PC-3 (cell line): ENCODE results near the gene SLC17A8. TPM values are rescaled to one million over a fixed set of nuclear protein-coding genes. Genes with fewer than 3 reads are reported as not detected.

Experiments
- ATAC-seq: fragments of 200-7000 bp; cut with Tn5 transposase; 2 replicates; pipeline ENCODE4 v1.9.1; 2020; ENCODE audit warnings: mild to moderate bottlenecking, moderate library complexity
- BruUV-seq: library from RNA; stranded (reverse); fragments of 400-500 nt; replicated peaks from 2 replicates; lab custom pipeline; 2021; lab: Mats Ljungman, UMichigan
- CTCF ChIA-PET: fragments of 300-600 bp; sonication (Branson Sonifier 250); formaldehyde crosslinking; loops from one replicate; lab custom pipeline; 2022; ENCODE audit warnings: antibody characterized with exemption; lab: Charles Lee
- POLR2A ChIA-PET: fragments of 300-600 bp; sonication (Branson Sonifier 250); formaldehyde crosslinking; loops from one replicate; lab custom pipeline; 2022; ENCODE audit warnings: antibody characterized with exemption; ENCODE audit not compliant: unreplicated experiment; lab: Charles Lee
- DNase-seq: peaks from one replicate; pipeline ENCODE4 v3.0.0-alpha.2; 2015
- H2AFZ ChIP-seq: fragments of 300-600 bp; sonication (generic); 2 replicates; pipeline ENCODE4 v1.6.0; 2016; ENCODE audit warnings: antibody characterized with exemption, low read length
- H3F3A ChIP-seq: fragments of 300-600 bp; sonication (generic); one replicate; pipeline ENCODE4 v1.6.0; 2017; ENCODE audit warnings: antibody characterized with exemption, low read length, control low read depth, mild to moderate bottlenecking; ENCODE audit not compliant: unreplicated experiment
- H3K27ac ChIP-seq: fragments of 300-600 bp; sonication (generic); 2 replicates; pipeline ENCODE4 v1.5.1; 2016; ENCODE audit warnings: mild to moderate bottlenecking, low read length
- H3K27me3 ChIP-seq: fragments of 300-600 bp; sonication (generic); 2 replicates; pipeline ENCODE4 v1.6.1; 2016; ENCODE audit warnings: low read length, mixed read lengths
- H3K36me3 ChIP-seq: fragments of 300-600 bp; sonication (generic); 2 replicates; pipeline ENCODE4 v1.6.1; 2016; ENCODE audit warnings: low read depth, mixed run types, low read length, mixed read lengths
- H3K4me1 ChIP-seq: fragments of 300-600 bp; sonication (generic); 2 replicates; pipeline ENCODE4 v1.5.1; 2016; ENCODE audit warnings: low read length; ENCODE audit not compliant: insufficient read depth
- H3K4me2 ChIP-seq: fragments of 300-600 bp; sonication (generic); 2 replicates; pipeline ENCODE4 v1.6.0; 2016; ENCODE audit warnings: low read length
- H3K4me3 ChIP-seq: fragments of 300-600 bp; sonication (generic); 2 replicates; pipeline ENCODE4 v1.5.1; 2016; ENCODE audit warnings: mild to moderate bottlenecking, low read length, mixed read lengths
- H3K79me2 ChIP-seq: fragments of 300-600 bp; sonication (generic); 2 replicates; pipeline ENCODE4 v1.6.1; 2017; ENCODE audit warnings: low read length, mixed read lengths
- H3K9ac ChIP-seq: fragments of 300-600 bp; sonication (generic); 2 replicates; pipeline ENCODE4 v1.6.0; 2016; ENCODE audit warnings: mild to moderate bottlenecking, low read length
- H3K9me2 ChIP-seq: fragments of 300-600 bp; sonication (generic); replicated peaks from 2 replicates; pipeline ENCODE4 v1.6.1; 2016; ENCODE audit warnings: mixed run types, low read length, mixed read lengths
- H3K9me3 ChIP-seq: fragments of 300-600 bp; sonication (generic); 2 replicates; pipeline ENCODE4 v1.6.1; 2016; ENCODE audit warnings: low read length, mixed read lengths
- H4K20me1 ChIP-seq: fragments of 300-600 bp; sonication (generic); 2 replicates; pipeline ENCODE4 v1.6.1; 2016; ENCODE audit warnings: low read length, mixed read lengths
- CTCF ChIP-seq: fragments of 300-600 bp; sonication (generic); conservative IDR thresholded peaks from 2 replicates; pipeline ENCODE4 v1.5.1; 2017; ENCODE audit warnings: antibody characterized with exemption, low read depth, mild to moderate bottlenecking, low read length
- EZH2 ChIP-seq: fragments of 300-600 bp; sonication (generic); IDR thresholded peaks from one replicate; pipeline ENCODE4 v1.6.1; 2017; ENCODE audit warnings: antibody characterized with exemption, mild to moderate bottlenecking, low read length; ENCODE audit not compliant: unreplicated experiment
- EZH2phosphoT487 ChIP-seq: fragments of 300-600 bp; sonication (generic); IDR thresholded peaks from 2 replicates; pipeline ENCODE4 v1.6.1; 2018; ENCODE audit warnings: mild to moderate bottlenecking, antibody characterized with exemption, low read length, borderline replicate concordance
- intact Hi-C: fragments of 100-400 bp; cut with micrococcal nuclease; formaldehyde crosslinking; loops from 2 replicates; pipeline ENCODE4 v1.9.0; 2023
- total RNA-seq: library from RNA; depleted of rRNA; stranded (reverse); fragments of >200 nt; gene quantifications from 2 replicates; pipeline ENCODE4 v1.2.3, GENCODE V29; 2014

SLC17A8 gene
- total RNA-seq, 1 experiment from 2014 or later, result not detected

DNA sequence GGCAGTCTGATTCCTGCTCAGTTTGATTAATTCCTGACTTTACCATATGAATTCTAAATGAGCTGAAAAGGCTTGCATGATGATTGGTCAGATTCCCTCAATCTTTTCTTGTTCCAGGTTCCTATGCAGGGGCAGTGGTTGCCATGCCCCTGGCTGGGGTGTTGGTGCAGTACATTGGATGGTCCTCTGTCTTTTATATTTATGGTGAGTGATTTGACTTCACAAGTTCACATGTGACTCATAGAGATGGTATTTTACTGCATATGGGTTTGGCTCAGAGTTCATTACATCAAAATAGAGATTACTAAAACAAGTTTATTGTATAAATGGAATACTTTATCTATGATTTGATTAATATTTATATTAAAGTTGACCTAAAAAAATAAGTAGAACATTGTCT is 44.8 kb downstream of the SLC17A8 start:
- peak; percentile 76 for DNase-seq
- CTCF ChIA-PET, result no interaction called here
- intact Hi-C loops, result no loop called here

DNA sequence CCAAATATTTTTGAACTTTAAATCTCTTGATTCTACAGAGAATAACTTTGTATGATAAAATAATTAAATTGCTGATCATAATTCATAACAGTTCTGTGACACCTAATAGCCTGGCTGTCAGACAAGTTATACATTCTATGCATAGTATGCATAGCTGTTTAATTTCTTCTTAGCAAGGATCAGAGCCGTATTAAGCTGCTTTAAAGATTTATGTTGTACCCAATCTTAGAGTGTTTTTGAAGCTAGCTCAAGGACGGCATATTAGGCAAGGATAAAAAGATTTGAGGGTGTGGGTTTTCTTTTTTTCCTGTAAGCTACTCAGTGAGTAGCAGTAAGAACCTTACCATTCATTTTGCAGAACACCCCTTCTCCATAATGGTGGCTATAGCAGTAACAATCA is 45.9 kb downstream of the SLC17A8 start:
- Histone ChIP-seq H4K20me1 (no peaks in the 10 kb centered on the region), H3K9me2 (no peaks in the 10 kb centered on the region), H3K27ac (no peak overlapping the region), H3K9me3 (no peaks in the 10 kb centered on the region), H2AFZ (no peak overlapping the region), H3K27me3 (peaks cover under 1% of the 10 kb centered on the region; the same call in 1 of the 2 replicates), H3K36me3 (no peaks in the 10 kb centered on the region), H3K4me3 (no peak overlapping the region), H3F3A (no peaks in the 10 kb centered on the region), H3K4me1 (peaks cover 25% of the 10 kb centered on the region), H3K9ac (no peak overlapping the region), H3K4me2 (no peak overlapping the region), H3K79me2 (no peaks in the 10 kb centered on the region)
- no peak for TF ChIP-seq CTCF
- TF ChIP-seq EZH2, result no peak
- TF ChIP-seq EZH2phosphoT487, result no peak
- intact Hi-C loops, result no loop called here
- no TSS peak for BruUV-seq
- ATAC-seq, result no peak
- ChIA-PET POLR2A (no interaction called here), CTCF (no interaction called here)
- DNase-seq, result no peak

More for the DNA sequence above, 44.8 kb downstream of the SLC17A8 start:
- POLR2A ChIA-PET, result interaction anchor here (0.6 kb wide), 1 partner anchor 31 kb away, joined by 4 read pairs; no protein-coding TSS in a partner anchor
- H3F3A ChIP-seq, result no peaks in the 10 kb centered on the region
- H3K79me2 ChIP-seq, result no peaks in the 10 kb centered on the region
- H3K36me3 ChIP-seq, result no peaks in the 10 kb centered on the region
- no peaks in the 10 kb centered on the region for H3K9me2 ChIP-seq
- H3K27me3 ChIP-seq, result no peaks in the 10 kb centered on the region
- peaks cover 25% of the 10 kb centered on the region for H3K4me1 ChIP-seq
- no peak overlapping the region for H3K9ac ChIP-seq
- H2AFZ ChIP-seq, result no peak overlapping the region
- H3K4me3 ChIP-seq, result no peak overlapping the region
- H3K27ac ChIP-seq, result no peak overlapping the region
- TF ChIP-seq EZH2 (no peak), CTCF (no peak), EZH2phosphoT487 (no peak)
- H3K4me2 ChIP-seq, result 0 out of 2 replicates have a peak overlapping the region, but pooled peaks have one; percentile 4
- ATAC-seq, result peak; percentile 72
- H4K20me1 ChIP-seq, result no peaks in the 10 kb centered on the region
- no TSS peak for BruUV-seq
- no peaks in the 10 kb centered on the region for H3K9me3 ChIP-seq

DNA sequence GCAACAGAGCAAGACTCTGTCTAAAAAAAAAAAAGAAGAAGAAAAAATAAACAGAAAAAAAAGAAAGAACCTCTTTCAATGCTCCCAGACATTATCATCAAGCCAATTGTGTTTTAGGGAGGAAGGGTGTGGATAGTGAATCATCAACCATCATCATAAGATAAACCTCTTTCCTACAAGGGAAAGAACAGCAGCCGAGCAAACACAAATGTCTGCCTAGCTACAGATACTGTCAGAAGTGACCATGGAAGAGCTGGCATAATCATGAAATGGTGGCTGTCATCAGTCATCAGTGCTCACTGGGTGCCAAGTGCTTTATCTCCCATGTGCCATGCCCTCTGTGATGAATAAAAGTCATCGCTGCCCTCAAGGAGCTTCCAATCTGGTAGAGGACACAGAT is 46.6 kb downstream of the SLC17A8 start:
- no TSS peak for BruUV-seq
- no peaks in the 10 kb centered on the region for H3K9me2 ChIP-seq
- intact Hi-C loops, result no loop called here
- H3K27ac ChIP-seq, result no peak overlapping the region
- ATAC-seq (peak; percentile 86), DNase-seq (peak; percentile 74)
- no peaks in the 10 kb centered on the region for H3F3A ChIP-seq
- H3K79me2 ChIP-seq, result no peaks in the 10 kb centered on the region
- CTCF ChIA-PET, result no interaction called here
- POLR2A ChIA-PET, result no interaction called here
- no peaks in the 10 kb centered on the region for H3K36me3 ChIP-seq
- H3K27me3 ChIP-seq, result peaks cover 7% of the 10 kb centered on the region
- H3K9me3 ChIP-seq, result no peaks in the 10 kb centered on the region
- no peak for TF ChIP-seq EZH2phosphoT487
- no peak for TF ChIP-seq CTCF
- no peak for TF ChIP-seq EZH2
- H3K4me2 ChIP-seq, result no peak overlapping the region
- H2AFZ ChIP-seq, result no peak overlapping the region
- H4K20me1 ChIP-seq, result no peaks in the 10 kb centered on the region
- H3K4me1 ChIP-seq, result peaks cover 25% of the 10 kb centered on the region
- no peak overlapping the region for H3K9ac ChIP-seq
- no peak overlapping the region for H3K4me3 ChIP-seq
